Fibroblast of lung (primary cell): ENCODE measurements around the gene UBE2G1. TPM values are rescaled to one million over a fixed set of nuclear protein-coding genes. Genes with fewer than 3 reads are reported as not detected.
A peak's percentile ranks its signal among the peaks of the same experiment; 100 is the strongest.
"Not testable (repeated sequence)": the region's sequence is repeated elsewhere in the genome, so short reads cannot be mapped to it uniquely, and the experiment has no call there.

Experiments
- DNase-seq, 2 donors: peaks; one replicate each; pipeline versions ENCODE4 v3.0.0 to v3.0.0-alpha.2; 2010; ENCODE audit warnings: low read depth in 2 of 2
- H2AFZ ChIP-seq: 2 replicates; pipeline ENCODE4 v1.5.1; 2012; ENCODE audit warnings: low read length, control low read depth, inconsistent platforms
- H3K27ac ChIP-seq: 2 replicates; pipeline ENCODE4 v1.5.1; 2011; ENCODE audit warnings: low read length, control low read depth; ENCODE audit not compliant: insufficient read depth
- H3K27me3 ChIP-seq: 2 replicates; pipeline ENCODE4 v1.5.1; 2011; ENCODE audit warnings: mild to moderate bottlenecking, low read length; ENCODE audit not compliant: control insufficient read depth, insufficient read depth
- H3K36me3 ChIP-seq: 2 replicates; pipeline ENCODE4 v1.5.1; 2011; ENCODE audit warnings: low read length; ENCODE audit not compliant: control insufficient read depth, insufficient read depth
- H3K4me1 ChIP-seq: 2 replicates; pipeline ENCODE4 v1.5.1; 2011; ENCODE audit warnings: low read length; ENCODE audit not compliant: control insufficient read depth, insufficient read depth; ENCODE audit errors: extremely low read depth
- H3K4me2 ChIP-seq: 2 replicates; pipeline ENCODE4 v1.5.1; 2011; ENCODE audit warnings: low read length, control low read depth; ENCODE audit not compliant: insufficient read depth; ENCODE audit errors: extremely low read depth
- H3K4me3 ChIP-seq, 4 experiments: fragments of 200-600 bp in 1 of 4; sonication (generic) in 1 of 4; replicated peaks in 1 of 4; 2 replicates each; pipeline ENCODE4 v1.5.1; 2011 to 2016; ENCODE audit warnings: low read length in 4 of 4, low read depth in 3 of 4, mild to moderate bottlenecking in 3 of 4, control low read depth in 2 of 4, inconsistent platforms in 1 of 4, mixed read lengths in 1 of 4; ENCODE audit not compliant: insufficient read depth in 1 of 4; ENCODE audit errors: control extremely low read depth in 1 of 4
- H3K79me2 ChIP-seq: 2 replicates; pipeline ENCODE4 v1.5.1; 2012; ENCODE audit warnings: mild to moderate bottlenecking, low read length, inconsistent platforms; ENCODE audit not compliant: control insufficient read depth, insufficient read depth
- H3K9ac ChIP-seq: 2 replicates; pipeline ENCODE4 v1.5.1; 2011; ENCODE audit warnings: mild to moderate bottlenecking, low read length, control low read depth; ENCODE audit not compliant: insufficient read depth
- H3K9me3 ChIP-seq: 2 replicates; pipeline ENCODE4 v1.5.1; 2012; ENCODE audit warnings: low read depth, low read length; ENCODE audit not compliant: control insufficient read depth, insufficient read depth
- H4K20me1 ChIP-seq: 2 replicates; pipeline ENCODE4 v1.5.1; 2011; ENCODE audit warnings: low read length; ENCODE audit not compliant: control insufficient read depth, insufficient read depth; ENCODE audit errors: extremely low read depth
- EZH2 ChIP-seq: IDR thresholded peaks from 2 replicates; pipeline ENCODE4 v1.5.1; 2012; ENCODE audit warnings: low read length, control low read depth, mild to moderate bottlenecking; ENCODE audit errors: missing control alignments
- polyA plus RNA-seq, 2 donors: library from polyadenylated mRNA; depleted of rRNA in 1 of 2; stranded (reverse) in 1 of 2; unstranded in 1 of 2; fragments of >200 nt; gene quantifications; 2 replicates each; pipeline ENCODE4 v1.2.1, GENCODE V29; 2011 to 2012; ENCODE audit warnings: missing spikeins in 1 of 2
- total RNA-seq: library from RNA; depleted of rRNA; stranded (reverse); fragments of >200 nt; gene quantifications from 2 replicates; pipeline ENCODE4 v1.2.1, GENCODE V29; 2014
- TF ChIP-seq, protein P1 (sequence below), 2 donors: IDR thresholded peaks in 1 of 2; conservative IDR thresholded peaks in 1 of 2; 1 replicate in 1 of 2; 2 replicates in 1 of 2; pipeline ENCODE4 v1.5.1; 2011 to 2012; ENCODE audit warnings: low read length in 2 of 2, control low read depth in 1 of 2, inconsistent platforms in 1 of 2, low read depth in 1 of 2, mild to moderate bottlenecking in 1 of 2

UBE2G1 gene
- total and polyA plus RNA-seq, 2 donors (not counting 1 experiment from before 2014, with no cell fraction given): 30.7 to 48.4 TPM

DNA sequence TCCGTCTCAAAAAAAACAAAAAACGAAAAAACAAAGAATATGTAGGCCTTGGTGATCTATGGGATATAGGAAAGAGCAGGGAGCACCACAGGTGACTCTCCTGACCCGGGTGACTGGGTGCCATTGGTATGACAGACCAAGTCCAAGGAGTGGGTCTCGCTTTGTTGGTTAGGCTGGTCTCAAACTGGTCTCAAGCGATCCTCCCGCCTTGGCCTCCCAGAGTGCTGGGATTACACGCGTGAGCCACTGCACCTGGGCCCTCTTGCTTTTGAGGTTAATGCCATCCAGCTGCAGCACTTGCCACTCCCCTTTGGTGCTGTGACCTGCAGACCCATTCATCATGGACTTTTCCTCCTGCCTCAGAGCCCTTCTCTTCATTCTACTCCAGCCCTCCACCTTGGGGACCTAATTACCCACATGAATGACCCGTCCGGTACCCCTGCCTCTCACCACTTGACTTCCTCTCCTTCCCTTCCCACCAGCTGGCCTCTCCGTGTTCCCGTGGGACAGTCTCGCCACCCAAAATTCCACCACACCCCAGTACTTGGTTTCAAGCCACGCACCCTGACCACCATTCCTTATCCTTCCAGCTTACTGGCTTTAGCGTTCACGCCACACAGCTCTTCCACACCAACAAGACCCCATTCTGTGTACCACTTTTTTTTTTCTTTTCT is 3.2 kb upstream of the UBE2G1 start:
- Histone ChIP-seq H3K9ac (no peak overlapping the region), H3K9me3 (no peaks in the 10 kb centered on the region), H3K79me2 (peaks cover 15% of the 10 kb centered on the region), H3K36me3 (no peaks in the 10 kb centered on the region), H2AFZ (no peak overlapping the region), H3K4me2 (no peak overlapping the region), H3K4me1 (no peaks in the 10 kb centered on the region), H3K27ac (no peak overlapping the region), H3K4me3 (no peak overlapping the region), H4K20me1 (no peaks in the 10 kb centered on the region), H3K27me3 (no peaks in the 10 kb centered on the region)
- no peak for DNase-seq
- TF ChIP-seq EZH2: no peak
- TF ChIP-seq, protein P1, sequence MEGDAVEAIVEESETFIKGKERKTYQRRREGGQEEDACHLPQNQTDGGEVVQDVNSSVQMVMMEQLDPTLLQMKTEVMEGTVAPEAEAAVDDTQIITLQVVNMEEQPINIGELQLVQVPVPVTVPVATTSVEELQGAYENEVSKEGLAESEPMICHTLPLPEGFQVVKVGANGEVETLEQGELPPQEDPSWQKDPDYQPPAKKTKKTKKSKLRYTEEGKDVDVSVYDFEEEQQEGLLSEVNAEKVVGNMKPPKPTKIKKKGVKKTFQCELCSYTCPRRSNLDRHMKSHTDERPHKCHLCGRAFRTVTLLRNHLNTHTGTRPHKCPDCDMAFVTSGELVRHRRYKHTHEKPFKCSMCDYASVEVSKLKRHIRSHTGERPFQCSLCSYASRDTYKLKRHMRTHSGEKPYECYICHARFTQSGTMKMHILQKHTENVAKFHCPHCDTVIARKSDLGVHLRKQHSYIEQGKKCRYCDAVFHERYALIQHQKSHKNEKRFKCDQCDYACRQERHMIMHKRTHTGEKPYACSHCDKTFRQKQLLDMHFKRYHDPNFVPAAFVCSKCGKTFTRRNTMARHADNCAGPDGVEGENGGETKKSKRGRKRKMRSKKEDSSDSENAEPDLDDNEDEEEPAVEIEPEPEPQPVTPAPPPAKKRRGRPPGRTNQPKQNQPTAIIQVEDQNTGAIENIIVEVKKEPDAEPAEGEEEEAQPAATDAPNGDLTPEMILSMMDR (conservative IDR thresholded peaks at IDR 0.05 in 1 of 2, IDR thresholded peaks at IDR 0.05 in 1 of 2; ENCODE audit: low read depth in 1 of 2, low read length in 2 of 2): no peak

DNA sequence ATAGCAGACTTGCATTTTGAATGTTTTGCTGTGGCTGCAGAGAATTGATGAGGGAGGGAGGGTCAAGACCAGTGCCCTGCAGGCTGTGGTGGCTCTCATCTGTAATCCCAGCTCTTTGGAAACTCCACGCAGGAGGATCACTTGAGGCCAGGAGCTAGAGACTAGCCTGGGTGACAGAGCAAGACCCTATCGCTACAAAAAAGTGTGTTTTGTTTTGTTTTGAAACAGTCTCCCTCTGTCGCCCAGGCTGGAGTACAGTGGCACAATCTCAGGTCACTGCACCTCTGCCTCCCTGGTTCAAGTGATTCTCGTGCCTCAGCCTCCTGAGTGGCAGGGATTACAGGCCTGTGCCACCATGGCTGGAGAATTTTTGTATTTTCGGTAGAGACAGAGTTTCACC is 1.9 kb upstream of the UBE2G1 start:
- Histone ChIP-seq H3K4me1 (no peaks in the 10 kb centered on the region), H3K79me2 (peaks cover 27% of the 10 kb centered on the region), H4K20me1 (no peaks in the 10 kb centered on the region), H3K27ac (no peak overlapping the region), H3K36me3 (no peaks in the 10 kb centered on the region), H3K4me2 (no peak overlapping the region), H3K4me3 (no peak overlapping the region), H3K27me3 (no peaks in the 10 kb centered on the region), H2AFZ (no peak overlapping the region), H3K9me3 (no peaks in the 10 kb centered on the region), H3K9ac (no peak overlapping the region)
- TF ChIP-seq, protein P1 (conservative IDR thresholded peaks at IDR 0.05 in 1 of 2, IDR thresholded peaks at IDR 0.05 in 1 of 2; ENCODE audit: low read depth in 1 of 2, low read length in 2 of 2): no peak
- no peak for TF ChIP-seq EZH2
- DNase-seq: no peak

DNA sequence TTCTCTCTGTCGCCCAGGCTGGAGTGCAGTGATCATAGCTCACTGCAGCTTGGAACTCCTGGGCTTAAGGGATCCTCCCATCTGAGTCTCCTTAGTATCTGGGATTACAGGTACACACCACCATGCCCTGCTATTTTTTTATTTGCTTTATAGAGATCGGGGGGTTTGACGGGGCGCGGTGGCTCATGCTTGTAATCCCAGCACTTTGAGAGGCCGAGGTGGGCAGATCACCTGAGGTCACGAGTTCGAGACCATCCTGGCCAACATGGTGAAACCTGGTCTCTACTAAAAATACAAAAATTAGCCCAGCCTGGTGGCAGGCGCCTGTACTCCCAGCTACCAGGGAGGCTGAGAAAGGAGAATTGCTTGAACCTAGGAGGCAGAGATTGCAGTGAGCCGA is 702 bp upstream of the UBE2G1 start:
- H3K4me1 ChIP-seq, H3K36me3 ChIP-seq, H3K9ac ChIP-seq, DNase-seq, H3K4me3 ChIP-seq, H3K9me3 ChIP-seq, H3K27ac ChIP-seq, H3K27me3 ChIP-seq, H4K20me1 ChIP-seq: not testable (repeated sequence)
- Histone ChIP-seq H3K79me2 (peaks cover 39% of the 10 kb centered on the region), H3K4me2 (peak overlapping the region; percentile 55), H2AFZ (peak overlapping the region; percentile 74)
